HL-60 (cell line): ENCODE measurements around the gene CACYBP.

Source experiments
- CTCF ChIP-seq: IDR thresholded peaks from one replicate; pipeline ENCODE4 v1.5.1; 2011; ENCODE audit warnings: low read length, control low read depth, inconsistent platforms; ENCODE audit not compliant: insufficient read depth
- GABPA ChIP-seq: IDR thresholded peaks from 2 replicates; pipeline ENCODE4 v1.6.1; 2012; ENCODE audit warnings: low read depth
- POLR2AphosphoS5 ChIP-seq: IDR thresholded peaks from 2 replicates; pipeline ENCODE4 v1.6.1; 2012; ENCODE audit warnings: low read depth
- REST ChIP-seq: IDR thresholded peaks from 2 replicates; pipeline ENCODE4 v1.6.1; 2012; ENCODE audit warnings: low read depth; ENCODE audit not compliant: insufficient replicate concordance
- SPI1 ChIP-seq: IDR thresholded peaks from 2 replicates; pipeline ENCODE4 v1.6.1; 2012; ENCODE audit warnings: low read depth, mild to moderate bottlenecking, borderline replicate concordance

GRCh38 chr1:175036476-175036875, 36.7 kb downstream of the CACYBP start:
- no peak for TF ChIP-seq CTCF
- TF ChIP-seq REST, result no peak
- no peak for TF ChIP-seq GABPA
- TF ChIP-seq POLR2AphosphoS5, result no peak
- no peak for TF ChIP-seq SPI1
